GM19238 (cell line): ENCODE measurements around the gene PIANP.
A peak's percentile ranks its signal among the peaks of the same experiment; 100 is the strongest.
"Not testable (repeated sequence)": the region's sequence is repeated elsewhere in the genome, so short reads cannot be mapped to it uniquely, and the experiment has no call there.

Experiments used
- DNase-seq: peaks from one replicate; pipeline ENCODE4 v3.0.0; 2011; ENCODE audit warnings: low spot score; ENCODE audit not compliant: insufficient read length

Gene PIANP, protein sequence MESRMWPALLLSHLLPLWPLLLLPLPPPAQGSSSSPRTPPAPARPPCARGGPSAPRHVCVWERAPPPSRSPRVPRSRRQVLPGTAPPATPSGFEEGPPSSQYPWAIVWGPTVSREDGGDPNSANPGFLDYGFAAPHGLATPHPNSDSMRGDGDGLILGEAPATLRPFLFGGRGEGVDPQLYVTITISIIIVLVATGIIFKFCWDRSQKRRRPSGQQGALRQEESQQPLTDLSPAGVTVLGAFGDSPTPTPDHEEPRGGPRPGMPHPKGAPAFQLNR

GRCh38 chr12:6700646-6701051 lies at the start of gene PIANP:
Gene PIANP (minus strand): TSS chr12:6700815. CDS start chr12:6698061, 2,754 bp downstream.
- DNase-seq: no peak

GRCh38 chr12:6748761-6749160 lies 48.1 kb upstream of the PIANP start:
- no peak for DNase-seq

GRCh38 chr12:6747216-6747615 lies 46.6 kb upstream of the PIANP start:
- DNase-seq: no peak

GRCh38 chr12:6745741-6746525 lies 45.3 kb upstream of the PIANP start:
- no peak for DNase-seq

GRCh38 chr12:6743300-6743699 lies 42.7 kb upstream of the PIANP start:
- not testable (repeated sequence) for DNase-seq

DNA sequence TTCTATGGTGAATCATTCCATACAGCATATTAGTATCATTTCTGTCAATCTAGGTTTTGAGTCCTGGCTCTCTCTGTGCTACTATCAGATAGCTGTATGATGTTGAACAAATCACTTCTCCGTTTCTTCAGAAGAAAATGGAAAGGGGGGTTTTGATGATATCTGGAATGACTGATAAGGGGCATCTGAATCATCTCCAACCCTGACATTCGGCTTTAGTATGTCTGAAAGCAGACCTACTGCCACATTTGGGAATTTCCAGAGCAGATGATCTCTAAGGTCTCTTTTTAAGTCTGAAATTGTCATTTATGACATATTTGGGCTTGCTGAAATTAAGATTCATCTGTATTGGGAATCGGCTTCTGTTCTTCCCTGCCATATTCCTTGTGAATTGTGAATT lies 42.2 kb upstream of the PIANP start:
- DNase-seq: no peak

DNA sequence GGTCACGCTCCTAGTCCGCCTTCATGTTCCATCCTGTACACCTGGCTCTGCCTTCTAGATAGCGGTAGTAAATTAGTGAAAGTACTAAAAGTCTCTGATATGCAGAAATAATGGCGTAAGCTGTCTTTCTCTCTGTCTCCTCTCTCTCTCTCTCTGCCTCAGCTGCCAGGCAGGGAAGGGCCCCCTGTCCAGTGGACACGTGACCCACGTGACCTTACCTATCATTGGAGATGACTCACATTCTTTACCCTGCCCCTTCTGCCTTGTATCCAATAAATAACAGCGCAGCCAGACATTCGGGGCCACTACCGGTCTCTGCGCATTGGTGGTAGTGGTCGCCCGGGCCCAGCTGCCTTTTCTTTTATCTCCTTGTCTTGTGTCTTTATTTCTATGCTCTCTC lies 41.5 kb upstream of the PIANP start:
- not testable (repeated sequence) for DNase-seq

DNA sequence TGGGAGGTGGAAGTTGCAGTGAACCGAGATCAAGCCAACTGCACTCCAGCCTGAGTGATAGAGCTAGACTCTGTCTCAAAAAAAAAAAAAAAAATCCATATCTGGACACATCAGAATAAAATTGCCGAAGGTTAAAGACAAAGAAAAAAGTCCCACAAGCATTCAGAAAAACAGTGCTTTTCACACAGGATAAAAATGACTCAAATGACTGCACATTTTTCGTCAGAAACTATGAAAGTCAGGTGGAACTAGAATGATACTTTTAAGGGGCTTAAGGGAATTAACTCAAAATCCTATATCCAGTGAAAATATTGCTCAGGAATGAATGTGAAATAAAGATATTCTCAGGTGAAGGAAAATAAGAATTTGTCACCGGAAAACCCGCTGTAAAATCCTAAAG lies 36.1 kb upstream of the PIANP start:
- no peak for DNase-seq

DNA sequence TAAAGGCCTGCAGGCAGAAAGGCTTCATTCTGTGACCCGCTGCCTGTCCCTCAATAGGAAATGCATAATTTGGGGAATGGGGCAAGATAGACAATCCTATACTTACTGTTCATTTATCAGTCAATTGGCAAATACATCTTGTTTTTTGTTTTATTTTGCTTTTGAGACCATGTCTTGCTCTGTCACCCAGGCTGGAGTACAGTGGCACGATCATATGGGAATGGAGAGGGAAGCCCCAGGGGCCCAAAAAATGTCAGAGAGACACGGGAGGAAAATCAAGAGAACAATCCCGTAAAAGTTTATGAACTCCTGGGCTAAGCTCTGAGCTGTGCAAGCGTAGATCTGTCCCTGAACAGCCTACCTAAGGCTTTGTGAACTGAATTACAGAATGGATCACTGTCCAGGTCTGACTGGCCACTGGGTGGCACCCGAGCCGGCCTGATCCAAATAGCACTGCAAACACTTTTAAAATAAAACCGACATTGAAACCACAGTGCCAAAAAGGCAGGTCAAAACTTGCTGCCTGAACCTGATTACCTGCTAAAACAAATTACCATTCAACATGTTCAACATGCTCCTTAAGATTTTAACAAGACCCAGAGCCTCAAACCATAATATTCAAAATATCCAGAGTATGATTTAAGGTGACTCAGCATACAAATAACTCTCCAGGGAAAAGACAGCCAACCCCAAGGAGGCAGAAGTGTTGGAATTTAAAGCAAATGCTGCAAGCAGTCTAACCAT lies 35.0 kb upstream of the PIANP start:
- DNase-seq: no peak

DNA sequence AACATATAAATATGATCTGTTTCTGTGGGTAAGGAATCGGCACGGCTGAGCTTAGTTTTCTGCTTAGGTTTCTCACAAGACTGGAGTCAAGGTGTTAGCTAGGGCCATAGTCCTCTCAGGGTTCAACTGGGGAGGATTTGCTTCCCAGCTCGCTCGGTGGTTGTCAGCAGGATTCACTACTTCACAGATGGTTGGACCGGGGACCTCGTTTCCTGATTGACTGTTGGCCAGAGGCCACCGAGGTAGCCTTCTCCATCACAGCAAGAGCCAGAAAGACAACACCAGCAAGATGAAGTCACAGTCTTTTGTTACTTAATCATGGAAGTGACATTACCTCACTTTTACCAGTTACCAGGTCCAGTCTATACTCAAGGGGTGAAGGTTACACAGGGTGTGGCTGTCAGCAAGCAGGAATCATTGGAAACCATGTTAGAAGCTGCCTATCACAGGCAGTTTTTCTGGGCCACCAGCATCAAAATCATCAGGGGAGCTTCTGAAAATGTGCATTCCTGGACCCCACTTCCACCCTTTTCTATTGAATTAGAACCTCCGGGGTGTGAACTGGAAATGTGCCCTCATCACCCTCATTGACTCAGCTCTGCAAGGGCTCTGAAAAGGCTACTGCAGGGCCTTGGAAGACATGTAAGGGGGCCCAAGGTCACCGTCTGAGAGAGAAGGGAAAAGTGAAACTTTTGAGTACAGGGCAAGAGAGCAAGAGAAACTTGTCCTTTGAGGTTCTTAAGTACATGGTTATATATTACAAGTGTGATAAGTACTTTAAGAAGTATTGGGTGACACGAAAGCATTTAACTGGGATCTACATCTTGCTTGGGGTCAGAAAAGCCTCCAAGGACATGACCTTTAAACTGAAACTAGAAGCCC lies 34.1 kb upstream of the PIANP start:
- DNase-seq: no peak

- no peak for DNase-seq
Observed at GRCh38 chr12:6730169-6730568, 29.6 kb upstream of the PIANP start.

DNA sequence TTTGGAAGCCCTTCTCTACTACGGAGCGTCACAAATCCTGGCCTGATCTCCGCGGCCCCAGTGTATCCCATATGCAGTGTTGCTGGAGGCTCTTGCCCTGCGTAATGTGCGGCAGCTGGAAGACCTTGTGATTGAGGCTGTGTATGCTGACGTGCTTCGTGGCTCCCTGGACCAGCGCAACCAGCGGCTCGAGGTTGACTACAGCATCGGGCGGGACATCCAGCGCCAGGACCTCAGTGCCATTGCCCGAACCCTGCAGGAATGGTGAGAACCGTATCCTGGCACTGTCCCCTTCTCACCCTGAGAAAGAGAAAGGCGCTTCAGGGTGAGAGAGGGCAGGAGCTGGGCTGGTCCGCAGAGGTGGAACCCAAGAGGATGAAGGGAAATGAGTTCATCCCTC lies 28.6 kb upstream of the PIANP start:
- no peak for DNase-seq

GRCh38 chr12:6725350-6725749 lies 24.7 kb upstream of the PIANP start:
- DNase-seq: no peak

- DNase-seq: no peak
Observed at GRCh38 chr12:6724409-6724797, 23.8 kb upstream of the PIANP start.

DNA sequence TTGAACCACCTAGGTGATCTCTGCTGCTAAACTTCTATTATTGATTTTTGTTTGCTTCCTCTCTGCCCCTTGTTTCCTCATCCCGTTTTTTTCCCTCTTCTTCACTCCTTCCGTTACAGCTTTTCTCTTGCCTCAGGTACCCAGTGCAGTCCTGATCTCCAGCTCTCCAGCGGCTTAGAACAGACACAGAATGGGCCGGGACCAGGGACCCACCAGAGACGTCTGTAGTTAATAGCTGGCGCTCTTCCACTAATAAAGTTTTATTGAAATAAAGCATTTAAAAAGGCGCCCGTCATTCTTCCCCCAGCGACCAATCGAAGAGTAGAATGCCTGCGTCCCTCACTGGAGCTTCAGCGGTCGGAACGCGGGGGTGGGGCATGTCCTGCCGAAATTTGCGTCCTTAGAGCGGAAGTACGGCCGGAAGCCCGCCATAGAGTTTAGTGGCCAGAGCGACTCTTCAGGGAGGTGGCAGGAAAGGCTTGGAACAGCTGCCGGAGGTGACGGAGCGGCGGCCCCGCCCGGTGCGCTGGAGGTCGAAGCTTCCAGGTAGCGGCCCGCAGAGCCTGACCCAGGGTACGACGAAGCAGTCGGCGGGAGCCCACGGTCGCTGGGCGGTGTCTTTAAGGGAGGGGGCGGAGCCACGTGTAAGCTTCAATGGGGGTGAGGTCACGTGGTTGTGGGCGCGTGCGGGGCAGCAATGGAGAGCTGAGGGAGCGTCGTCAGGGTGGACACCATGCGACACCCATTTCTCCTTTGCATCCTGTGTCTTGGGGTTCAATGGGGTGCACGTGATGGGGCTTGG lies 23.2 kb upstream of the PIANP start, which contains the start of gene COPS7A:
COPS7A (plus strand) TSS at position 440 of the 802 bp plus-strand sequence. CDS start 611 bp downstream, outside the sequence.
- DNase-seq: peak; percentile 97

DNA sequence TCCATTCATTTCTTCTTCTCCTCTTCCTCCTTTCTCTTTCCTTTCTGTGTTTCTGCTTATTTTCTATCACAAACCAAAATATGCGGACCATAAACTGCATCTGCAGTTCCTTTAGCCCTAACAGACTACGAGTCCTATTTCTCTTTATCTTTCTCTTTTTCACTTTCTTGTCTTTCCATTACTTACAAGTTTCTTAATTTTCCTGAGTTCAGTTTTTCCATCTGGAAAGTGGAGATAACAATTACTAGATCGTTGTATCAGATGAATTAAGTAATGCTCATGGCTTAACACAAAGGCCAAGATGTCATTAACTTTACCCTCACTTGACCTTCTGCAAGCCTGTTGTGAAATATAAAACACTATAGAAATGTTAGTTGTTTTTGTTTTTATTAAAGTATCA lies 22.2 kb upstream of the PIANP start:
- no peak for DNase-seq

DNA sequence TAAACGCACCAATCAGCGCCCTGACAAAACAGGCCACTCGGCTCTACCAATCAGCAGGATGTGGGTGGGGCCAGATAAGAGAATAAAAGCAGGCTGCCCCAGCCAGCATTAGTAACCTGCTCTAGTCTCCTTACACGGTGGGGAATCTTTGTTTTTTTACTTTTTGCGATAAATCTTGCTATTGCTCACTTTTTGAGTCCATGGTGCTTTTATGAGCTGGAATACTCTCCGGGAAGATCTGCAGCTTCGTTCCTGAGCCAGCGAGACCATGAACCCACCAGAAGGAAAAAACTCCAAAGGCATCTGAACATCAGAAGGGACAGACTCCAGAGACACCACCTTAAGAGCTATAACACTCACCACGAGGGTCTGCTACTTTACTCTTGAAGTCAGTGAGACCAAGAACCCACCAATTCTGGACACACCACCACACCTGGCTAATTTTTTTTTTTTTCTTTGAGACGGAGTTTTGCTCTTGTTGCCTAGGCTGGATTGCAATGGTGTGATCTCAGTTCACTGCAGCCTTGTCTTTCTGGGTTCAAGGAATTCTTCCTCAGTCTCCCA lies 16.3 kb upstream of the PIANP start:
- no peak for DNase-seq

DNA sequence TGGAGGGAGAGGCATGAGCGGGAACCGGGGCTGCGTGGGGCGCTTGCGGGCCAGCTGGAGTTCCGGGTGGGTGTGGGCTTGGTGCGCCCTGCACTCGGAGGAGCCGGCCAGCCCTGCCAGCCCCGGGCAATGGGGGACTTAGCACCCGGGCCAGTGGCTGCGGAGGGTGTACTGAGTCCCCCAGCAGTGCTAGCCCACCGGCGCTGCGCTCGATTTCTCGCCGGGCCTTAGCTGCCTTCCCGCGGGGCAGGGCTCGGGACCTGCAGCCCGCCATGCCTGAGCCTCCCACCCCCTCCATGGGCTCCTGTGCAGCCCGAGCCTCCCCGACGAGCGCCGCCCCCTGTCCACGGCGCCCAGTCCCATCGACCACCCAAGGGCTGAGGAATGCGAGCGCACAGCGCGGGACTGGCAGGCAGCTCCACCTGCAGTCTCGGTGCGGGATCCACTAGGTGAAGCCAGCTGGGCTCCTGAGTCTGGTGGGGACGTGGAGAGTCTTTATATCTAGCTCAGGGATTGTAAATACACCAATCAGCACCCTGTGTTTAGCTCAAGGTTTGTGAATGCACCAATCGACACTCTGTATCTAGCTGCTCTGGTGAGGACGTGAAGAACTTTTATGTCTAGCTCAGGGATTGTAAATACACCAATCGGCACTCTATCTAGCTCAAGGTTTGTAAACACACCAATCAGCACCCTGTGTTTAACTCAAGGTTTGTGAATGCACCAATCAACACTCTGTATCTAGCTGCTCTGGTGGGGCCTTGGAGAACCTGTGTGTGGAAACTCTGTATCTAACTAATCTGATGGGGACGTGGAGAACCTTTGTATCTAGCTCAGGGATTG lies 15.6 kb upstream of the PIANP start:
- DNase-seq: not testable (repeated sequence)

DNA sequence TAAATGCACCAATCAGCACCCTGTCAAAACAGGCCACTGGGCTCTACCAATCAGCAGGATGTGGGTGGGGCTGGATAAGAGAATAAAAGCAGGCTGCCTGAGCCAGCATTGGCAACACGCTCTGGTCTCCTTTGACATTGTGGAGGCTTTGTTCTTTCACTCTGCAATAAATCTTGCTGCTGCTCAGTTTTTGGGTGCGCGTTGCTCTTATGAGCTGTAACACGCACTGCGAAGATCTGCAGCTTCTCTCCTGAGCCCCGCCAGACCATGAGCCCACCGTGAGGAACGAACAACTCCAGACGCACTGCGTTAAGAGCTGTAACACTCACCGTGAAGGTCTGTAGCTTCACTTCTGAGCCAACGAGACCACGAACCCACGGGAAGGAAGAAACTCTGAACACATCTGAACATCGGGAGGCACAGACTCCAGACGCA lies 8.4 kb upstream of the PIANP start:
- no peak for DNase-seq
